Caco-2 (cell line): ENCODE data around the gene CHRNA3. TPM values are rescaled to one million over a fixed set of nuclear protein-coding genes. Genes with fewer than 3 reads are reported as not detected.

Experiments
- BruUV-seq: library from RNA; stranded (reverse); fragments of 400-500 nt; replicated peaks from 2 replicates; lab custom pipeline; 2021; lab: Mats Ljungman, UMichigan
- CTCF ChIA-PET: fragments of 300-600 bp; sonication (Branson Sonifier 250); formaldehyde crosslinking; loops from one replicate; lab custom pipeline; 2022; ENCODE audit warnings: antibody characterized with exemption; lab: Charles Lee
- POLR2A ChIA-PET: fragments of 300-600 bp; sonication (Branson Sonifier 250); formaldehyde crosslinking; loops from one replicate; lab custom pipeline; 2022; ENCODE audit warnings: antibody characterized with exemption; lab: Charles Lee
- DNase-seq, 2 experiments: peaks; one replicate each; pipeline versions ENCODE4 v3.0.0 to v3.0.0-alpha.2; 2020 to 2022
- H3K27me3 ChIP-seq: replicated peaks from 2 replicates; pipeline ENCODE4 v1.6.0; 2011; ENCODE audit warnings: low read length; ENCODE audit not compliant: control insufficient read depth, insufficient read depth
- H3K36me3 ChIP-seq: 2 replicates; pipeline ENCODE4 v1.5.1; 2011; ENCODE audit warnings: low read length; ENCODE audit not compliant: control insufficient read depth, insufficient read depth
- H3K4me1 ChIP-seq: fragments of 250-450 bp; sonication (Bioruptor Pico); 2 replicates; pipeline ENCODE4 v1.5.1; 2020; ENCODE audit warnings: mild to moderate bottlenecking
- H3K4me3 ChIP-seq: 2 replicates; pipeline ENCODE4 v1.5.1; 2011; ENCODE audit warnings: low read depth, mild to moderate bottlenecking, control low read depth, low read length
- H3K9me3 ChIP-seq: fragments of 250-450 bp; sonication (Bioruptor Pico); 2 replicates; pipeline ENCODE4 v1.5.1; 2020; ENCODE audit warnings: mild to moderate bottlenecking, moderate library complexity
- H3K27ac Mint-ChIP-seq: one replicate; pipeline ENCODE4 v1.8.0; 2022; ENCODE audit warnings: mixed read lengths; ENCODE audit not compliant: unreplicated experiment
- H3K27me3 Mint-ChIP-seq: one replicate; pipeline ENCODE4 v1.8.0; 2022; ENCODE audit warnings: mixed read lengths; ENCODE audit not compliant: insufficient read depth, unreplicated experiment
- H3K36me3 Mint-ChIP-seq: one replicate; pipeline ENCODE4 v1.8.0; 2022; ENCODE audit warnings: mild to moderate bottlenecking, mixed read lengths; ENCODE audit not compliant: insufficient read depth, unreplicated experiment
- H3K4me1 Mint-ChIP-seq: one replicate; pipeline ENCODE4 v1.8.0; 2022; ENCODE audit warnings: low read depth, mixed read lengths; ENCODE audit not compliant: unreplicated experiment
- H3K4me3 Mint-ChIP-seq: one replicate; pipeline ENCODE4 v1.8.0; 2022; ENCODE audit warnings: mild to moderate bottlenecking, moderate library complexity, mixed read lengths; ENCODE audit not compliant: unreplicated experiment
- H3K9me3 Mint-ChIP-seq: one replicate; pipeline ENCODE4 v1.8.0; 2022; ENCODE audit warnings: mixed read lengths; ENCODE audit not compliant: unreplicated experiment
- intact Hi-C: fragments of 100-400 bp; cut with micrococcal nuclease; formaldehyde crosslinking; loops from one replicate; pipeline ENCODE4 v1.10.0; 2022; ENCODE audit not compliant: unreplicated experiment
- total RNA-seq: library from RNA; stranded (reverse); gene quantifications from 2 replicates; pipeline ENCODE4 v1.2.3, GENCODE V29; 2022
- TF ChIP-seq, protein P1 (sequence below), 2 experiments: fragments of 200-600 bp in 1 of 2; IDR thresholded peaks; 1 replicate in 1 of 2; 2 replicates in 1 of 2; pipeline versions ENCODE4 v1.5.1 to v1.8.0; 2011 to 2022; ENCODE audit warnings: antibody characterized with exemption in 1 of 2, control low read depth in 1 of 2, inconsistent platforms in 1 of 2, low read depth in 1 of 2, low read length in 1 of 2, mild to moderate bottlenecking in 1 of 2, moderate library complexity in 1 of 2; ENCODE audit not compliant: insufficient read depth in 1 of 2, severe bottlenecking in 1 of 2, unreplicated experiment in 1 of 2

Gene CHRNA3
- total RNA-seq, 1 experiment from 2014 or later, result not detected

- Mint-ChIP-seq H3K27me3 (peaks cover 10% of the 10 kb centered on the region), H3K36me3 (no peaks in the 10 kb centered on the region), H3K9me3 (no peaks in the 10 kb centered on the region), H3K27ac (no peak overlapping the region), H3K4me3 (no peak overlapping the region), H3K4me1 (no peaks in the 10 kb centered on the region)
- Histone ChIP-seq H3K36me3 (no peaks in the 10 kb centered on the region), H3K4me3 (no peak overlapping the region), H3K27me3 (no peaks in the 10 kb centered on the region), H3K9me3 (no peaks in the 10 kb centered on the region), H3K4me1 (no peaks in the 10 kb centered on the region)
- ChIA-PET POLR2A (interaction anchor here (0.6 kb wide), 1 partner anchor 366 kb away, joined by 5 read pairs; no protein-coding TSS in a partner anchor), CTCF (no interaction called here)
- intact Hi-C loops, result no loop called here
- TF ChIP-seq, protein P1, sequence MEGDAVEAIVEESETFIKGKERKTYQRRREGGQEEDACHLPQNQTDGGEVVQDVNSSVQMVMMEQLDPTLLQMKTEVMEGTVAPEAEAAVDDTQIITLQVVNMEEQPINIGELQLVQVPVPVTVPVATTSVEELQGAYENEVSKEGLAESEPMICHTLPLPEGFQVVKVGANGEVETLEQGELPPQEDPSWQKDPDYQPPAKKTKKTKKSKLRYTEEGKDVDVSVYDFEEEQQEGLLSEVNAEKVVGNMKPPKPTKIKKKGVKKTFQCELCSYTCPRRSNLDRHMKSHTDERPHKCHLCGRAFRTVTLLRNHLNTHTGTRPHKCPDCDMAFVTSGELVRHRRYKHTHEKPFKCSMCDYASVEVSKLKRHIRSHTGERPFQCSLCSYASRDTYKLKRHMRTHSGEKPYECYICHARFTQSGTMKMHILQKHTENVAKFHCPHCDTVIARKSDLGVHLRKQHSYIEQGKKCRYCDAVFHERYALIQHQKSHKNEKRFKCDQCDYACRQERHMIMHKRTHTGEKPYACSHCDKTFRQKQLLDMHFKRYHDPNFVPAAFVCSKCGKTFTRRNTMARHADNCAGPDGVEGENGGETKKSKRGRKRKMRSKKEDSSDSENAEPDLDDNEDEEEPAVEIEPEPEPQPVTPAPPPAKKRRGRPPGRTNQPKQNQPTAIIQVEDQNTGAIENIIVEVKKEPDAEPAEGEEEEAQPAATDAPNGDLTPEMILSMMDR (IDR thresholded peaks at IDR 0.05; ENCODE audit: insufficient read depth in 1 of 2, low read depth in 1 of 2, low read length in 1 of 2, severe bottlenecking in 1 of 2, unreplicated experiment in 1 of 2), result no peak
- no TSS peak for BruUV-seq
- DNase-seq, result no peak
These were observed 40.2 kb upstream of the CHRNA3 start for GRCh38 chr15:78661001-78661400.

DNA sequence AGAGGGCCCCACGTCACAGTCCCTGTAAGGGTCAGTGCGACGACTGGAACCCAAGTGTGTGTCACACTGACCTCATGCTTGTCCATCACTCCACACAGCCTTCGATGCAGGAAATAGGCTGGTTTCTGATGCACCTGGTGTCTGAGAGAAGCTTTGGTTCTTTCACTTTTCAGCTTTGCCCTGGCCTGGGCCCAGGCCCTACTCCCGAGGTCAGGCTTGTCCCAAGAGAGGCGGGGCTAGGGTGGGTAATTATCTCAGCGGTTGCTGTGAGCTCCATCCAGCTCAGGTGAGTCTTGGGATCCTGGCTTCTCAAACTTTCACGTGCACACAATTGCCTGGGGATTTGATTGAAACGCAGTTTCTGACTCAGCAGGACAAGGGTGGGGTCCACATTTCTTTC is 39.8 kb upstream of the CHRNA3 start:
- Mint-ChIP-seq H3K4me1 (no peaks in the 10 kb centered on the region), H3K4me3 (no peak overlapping the region), H3K27me3 (peaks cover 8% of the 10 kb centered on the region), H3K27ac (no peak overlapping the region), H3K36me3 (no peaks in the 10 kb centered on the region), H3K9me3 (no peaks in the 10 kb centered on the region)
- intact Hi-C loops, result no loop called here
- H3K36me3 ChIP-seq, result no peaks in the 10 kb centered on the region
- no peak overlapping the region for H3K4me3 ChIP-seq
- TF ChIP-seq, protein P1 (IDR thresholded peaks at IDR 0.05; ENCODE audit: insufficient read depth in 1 of 2, low read depth in 1 of 2, low read length in 1 of 2, severe bottlenecking in 1 of 2, unreplicated experiment in 1 of 2), result no peak
- no peaks in the 10 kb centered on the region for H3K27me3 ChIP-seq
- CTCF ChIA-PET, result no interaction called here
- no peaks in the 10 kb centered on the region for H3K9me3 ChIP-seq
- BruUV-seq, result no TSS peak
- POLR2A ChIA-PET, result interaction anchor here (0.6 kb wide), 1 partner anchor 365 kb away, joined by 5 read pairs; no protein-coding TSS in a partner anchor
- H3K4me1 ChIP-seq, result no peaks in the 10 kb centered on the region
- no peak for DNase-seq

GRCh38 chr15:78658823-78659222 is 38.0 kb upstream of the CHRNA3 start:
- no peaks in the 10 kb centered on the region for H3K9me3 Mint-ChIP-seq
- H3K4me1 ChIP-seq, result no peaks in the 10 kb centered on the region
- no peak overlapping the region for H3K4me3 ChIP-seq
- H3K4me3 Mint-ChIP-seq, result no peak overlapping the region
- no peaks in the 10 kb centered on the region for H3K36me3 ChIP-seq
- DNase-seq, result no peak
- H3K9me3 ChIP-seq, result no peaks in the 10 kb centered on the region
- H3K27ac Mint-ChIP-seq, result no peak overlapping the region
- intact Hi-C loops, result no loop called here
- POLR2A ChIA-PET, result no interaction called here
- peaks cover 4% of the 10 kb centered on the region for H3K27me3 Mint-ChIP-seq
- peaks cover 1% of the 10 kb centered on the region for H3K27me3 ChIP-seq
- H3K36me3 Mint-ChIP-seq, result no peaks in the 10 kb centered on the region
- CTCF ChIA-PET, result no interaction called here
- no peaks in the 10 kb centered on the region for H3K4me1 Mint-ChIP-seq
- BruUV-seq, result no TSS peak
- TF ChIP-seq, protein P1 (IDR thresholded peaks at IDR 0.05; ENCODE audit: insufficient read depth in 1 of 2, low read depth in 1 of 2, low read length in 1 of 2, severe bottlenecking in 1 of 2, unreplicated experiment in 1 of 2), result no peak
